Embryonic facial prominence (tissue), 1 donor: ENCODE data around the gene ARHGDIB.

Experiments used
- DNase-seq: peaks from one replicate; pipeline ENCODE4 v3.0.0-alpha.2; 2016; ENCODE audit errors: extremely low spot score

Gene ARHGDIB

GRCh38 chr12:14956024-14956891 lies 5.1 kb downstream of the ARHGDIB start:
- DNase-seq, result no peak

DNA sequence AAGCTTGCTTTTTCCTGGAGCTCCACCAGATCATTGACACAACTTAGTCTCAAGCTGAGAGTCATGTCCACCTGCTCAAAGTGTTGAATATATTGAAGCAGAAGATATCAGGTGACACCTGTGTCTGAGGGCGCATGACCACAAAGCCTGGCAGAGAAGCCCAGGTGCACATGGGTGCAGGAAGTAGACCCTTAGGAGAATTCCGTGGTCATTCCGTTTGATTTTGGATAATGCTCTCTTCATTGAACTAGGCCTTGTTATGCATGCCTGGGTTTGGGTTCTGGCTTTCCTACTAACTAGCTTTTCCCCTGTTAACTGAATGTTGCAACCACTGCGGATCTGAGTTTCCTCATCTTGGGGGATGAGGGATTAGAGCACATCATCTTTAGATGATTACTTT lies 7.1 kb downstream of the ARHGDIB start:
- DNase-seq, result no peak

- DNase-seq, result no peak
These were observed 7.6 kb downstream of the ARHGDIB start for GRCh38 chr12:14953752-14954151.

GRCh38 chr12:14952299-14952921 lies 9.0 kb downstream of the ARHGDIB start:
- no peak for DNase-seq

- DNase-seq, result no peak
These were observed 9.6 kb downstream of the ARHGDIB start for GRCh38 chr12:14951851-14952250.

DNA sequence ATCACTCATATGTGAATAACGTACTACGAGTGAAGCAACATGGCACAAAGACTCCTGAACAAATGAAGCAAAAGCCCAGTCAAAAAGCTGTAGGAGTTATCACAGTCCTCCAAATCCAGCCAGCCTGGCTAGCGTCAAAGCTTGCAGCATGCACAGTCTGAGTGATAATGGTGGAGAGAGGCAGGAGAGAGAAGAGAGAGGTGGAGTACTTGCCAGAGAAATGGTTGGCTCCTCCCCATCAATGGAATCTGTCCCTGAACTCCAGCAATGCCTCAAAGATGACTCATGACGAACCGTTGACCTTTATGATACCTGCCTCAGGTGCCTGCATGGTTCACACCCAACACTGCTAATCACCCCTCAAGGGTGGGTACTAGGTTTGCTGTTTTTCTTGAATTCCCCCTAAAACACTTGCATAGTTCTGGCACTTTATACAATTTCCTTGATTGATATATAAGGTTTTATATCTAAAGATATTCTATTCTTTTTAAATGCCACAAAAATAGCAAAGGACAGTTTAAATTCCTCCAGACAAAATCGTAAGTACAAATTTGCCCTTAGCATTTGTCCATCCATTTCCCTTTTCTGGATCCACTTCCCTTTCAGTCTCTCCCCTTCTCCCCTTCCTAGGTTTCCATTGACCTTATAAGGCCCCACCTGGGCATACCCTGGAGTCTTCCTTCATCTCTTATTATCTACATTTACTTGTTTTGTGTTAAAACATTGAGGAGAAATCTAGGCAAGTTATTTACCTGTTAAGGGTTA lies 10.2 kb downstream of the ARHGDIB start:
- no peak for DNase-seq

- no peak for DNase-seq
These were observed 11.0 kb downstream of the ARHGDIB start for GRCh38 chr12:14950421-14950820.

DNA sequence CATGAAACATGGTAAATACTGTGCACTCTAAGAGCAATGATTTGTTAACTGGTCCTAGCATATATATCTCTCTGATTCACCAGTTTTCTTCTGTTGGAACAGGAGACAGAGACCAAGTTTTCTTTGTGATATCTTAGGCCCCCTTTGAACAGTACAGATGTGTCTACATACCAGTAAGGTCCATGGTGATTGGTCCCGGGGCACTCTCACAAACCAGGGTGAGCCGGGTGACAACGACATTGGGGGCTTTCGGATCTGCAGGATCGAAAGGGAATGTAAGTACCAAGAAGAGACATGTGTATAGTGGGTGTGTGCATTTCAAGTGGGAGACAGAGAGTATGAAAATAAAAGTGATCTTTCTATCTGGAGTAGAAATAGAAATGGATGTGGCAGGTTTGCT lies 11.8 kb downstream of the ARHGDIB start:
- no peak for DNase-seq

GRCh38 chr12:14948672-14949071 lies 12.7 kb downstream of the ARHGDIB start:
- no peak for DNase-seq

- DNase-seq, result no peak
These were observed 14.5 kb downstream of the ARHGDIB start for GRCh38 chr12:14946861-14947260.

- no peak for DNase-seq
These were observed 15.2 kb downstream of the ARHGDIB start for GRCh38 chr12:14946162-14946561.

GRCh38 chr12:14942196-14942931 lies 19.0 kb downstream of the ARHGDIB start:
- DNase-seq, result no peak

DNA sequence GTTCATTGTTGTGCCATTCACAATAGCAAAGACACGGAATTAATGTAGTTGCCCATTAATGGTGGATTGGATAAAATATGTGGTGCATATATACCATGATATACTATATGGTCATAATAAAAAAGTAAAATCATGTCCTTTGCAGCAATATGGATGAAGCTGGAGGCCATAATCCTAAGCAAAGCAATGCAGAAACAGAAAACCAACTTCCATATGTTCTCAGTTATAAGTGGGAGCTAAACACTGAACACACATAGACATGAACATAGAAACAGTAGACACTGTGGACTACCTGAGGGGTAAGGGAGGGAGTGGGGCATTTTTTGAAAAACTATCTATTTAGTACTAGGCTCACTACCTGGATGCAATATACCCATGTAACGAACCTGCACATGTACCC lies 20.0 kb downstream of the ARHGDIB start:
- no peak for DNase-seq

DNA sequence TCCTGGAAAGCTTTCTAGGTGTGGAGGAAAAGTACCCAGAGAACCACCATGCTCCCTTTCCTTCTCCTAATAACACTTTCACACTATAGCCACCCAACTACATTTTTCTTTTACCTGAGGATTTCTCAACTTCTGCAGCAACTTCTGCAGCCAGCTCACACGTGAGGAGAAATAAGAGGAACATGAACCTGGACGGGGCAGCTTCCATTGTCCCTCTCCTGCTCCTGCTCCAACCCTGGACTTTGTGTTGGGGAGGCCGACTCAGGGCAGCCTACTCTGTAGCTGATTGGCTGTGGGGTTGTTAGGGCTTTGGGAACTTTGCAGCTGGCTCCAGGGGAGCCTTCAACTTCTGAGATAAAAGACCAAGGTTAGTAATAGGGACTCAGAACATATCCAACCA lies 23.1 kb downstream of the ARHGDIB start, which contains the start of gene ERP27:
TSS of gene ERP27 (minus strand) at position 237 of the 400 bp plus-strand sequence. CDS start at position 208, 29 bp downstream.
- no peak for DNase-seq

DNA sequence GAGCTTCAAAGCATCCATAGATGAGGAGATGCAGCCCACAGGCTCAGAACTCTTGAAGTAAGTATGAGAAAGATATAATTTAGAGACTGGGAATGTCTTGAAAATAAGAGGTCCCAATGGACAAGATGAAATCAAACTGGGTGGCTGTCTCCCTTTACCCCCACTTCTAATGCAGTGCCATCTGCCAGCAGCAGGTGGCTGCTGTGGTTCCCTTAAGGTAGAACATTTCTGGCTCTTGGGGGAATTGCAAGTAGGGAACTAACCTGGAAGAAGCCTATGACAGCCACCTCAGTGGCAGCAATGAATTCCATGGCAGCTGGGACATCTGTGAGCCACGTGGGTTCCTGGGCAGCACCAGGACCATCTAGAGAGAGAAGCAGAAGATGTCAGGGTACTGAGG lies 23.7 kb downstream of the ARHGDIB start:
- no peak for DNase-seq

DNA sequence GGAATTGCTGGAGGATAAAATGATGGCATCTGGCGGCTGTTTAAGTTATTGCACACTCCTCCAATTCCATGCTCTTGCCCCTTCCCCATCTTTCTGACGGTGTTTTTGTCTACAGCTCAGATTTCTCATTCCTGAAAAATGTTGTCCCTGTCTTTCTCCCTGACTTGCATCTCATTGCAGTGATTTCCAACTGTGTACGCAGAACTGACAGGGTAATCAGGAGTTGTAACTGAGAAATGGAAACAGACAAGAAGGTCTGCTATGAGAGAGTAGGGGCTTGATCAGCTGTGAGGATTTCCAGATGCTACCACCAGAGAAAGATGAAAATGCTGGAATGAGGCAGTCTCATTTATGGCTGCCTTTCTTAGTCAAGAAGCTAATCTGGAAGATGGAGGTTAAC lies 24.4 kb downstream of the ARHGDIB start:
- DNase-seq, result no peak

DNA sequence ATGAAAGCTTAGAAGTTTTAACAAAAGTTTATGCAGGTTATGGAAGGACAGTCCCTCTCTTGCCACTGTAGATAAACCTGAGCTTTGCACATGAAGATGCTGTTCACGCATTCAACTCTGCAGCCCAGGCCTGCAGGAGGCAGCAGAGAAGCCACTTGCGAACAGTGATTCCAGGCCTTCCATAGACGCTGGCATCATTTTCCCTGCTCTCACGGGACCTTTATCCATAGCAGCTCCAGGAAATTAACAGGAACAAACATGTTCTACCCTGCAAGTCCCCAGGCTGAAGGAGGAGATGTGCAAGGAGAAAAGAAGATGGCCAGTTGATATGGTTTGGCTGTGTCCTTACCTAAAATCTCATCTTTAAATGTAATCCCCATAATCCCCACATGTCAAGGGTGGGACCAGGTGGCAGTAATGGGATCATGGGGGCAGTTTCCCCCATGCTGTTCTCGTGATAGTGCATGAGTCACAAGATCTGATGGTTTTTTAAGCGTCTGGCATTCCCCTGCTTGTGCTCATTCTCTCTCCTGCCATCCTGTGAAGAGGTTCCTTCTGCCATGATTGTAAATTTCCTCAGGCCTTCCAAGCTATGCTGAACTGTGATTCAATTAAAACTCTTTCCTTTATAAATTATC lies 25.1 kb downstream of the ARHGDIB start:
- no peak for DNase-seq

GRCh38 chr12:14935031-14935430 lies 26.4 kb downstream of the ARHGDIB start:
- no peak for DNase-seq

- no peak for DNase-seq
These were observed 26.9 kb downstream of the ARHGDIB start for GRCh38 chr12:14934511-14934910.

GRCh38 chr12:14931791-14932560 lies 29.4 kb downstream of the ARHGDIB start:
- no peak for DNase-seq
